Right ventricle myocardium inferior (tissue), 1 donor: ENCODE data around the gene FBLL1. TPM values are rescaled to one million over a fixed set of nuclear protein-coding genes. Genes with fewer than 3 reads are reported as not detected.
"Not testable (repeated sequence)": the region's sequence is repeated elsewhere in the genome, so short reads cannot be mapped to it uniquely, and the experiment has no call there.

Experiments used
- ATAC-seq: fragments of 200-7000 bp; cut with Tn5 transposase; one replicate; pipeline ENCODE4 v1.9.1; 2020; ENCODE audit warnings: mild to moderate bottlenecking, moderate library complexity
- DNase-seq: peaks from one replicate; pipeline ENCODE4 v3.0.0; 2021; ENCODE audit errors: missing footprints
- intact Hi-C: fragments of 100-400 bp; cut with DNase I; formaldehyde crosslinking; loops from one replicate; pipeline ENCODE4 v1.11.0; 2022
- long read RNA-seq: library from polyadenylated mRNA; unstranded; transcript quantifications from one replicate; pipeline ENCODE4 v2.0.0, GENCODE V29; 2021
- total RNA-seq: library from RNA; stranded (reverse); fragmentation: NEBNext Ultra II Directional; extraction: Animal tissue kit (Norgen Biotek cat#: 25700); gene quantifications from one replicate; pipeline ENCODE4 v1.2.1, GENCODE V29; 2021
- donor health status: DM: no; HTN: yes; CAD: no; lungs with severe emphysema.

Gene FBLL1
- not detected for total RNA-seq
- long read RNA-seq = 0 reads

- intact Hi-C loops = no loop called here
- ATAC-seq (no peak), DNase-seq (no peak)
Measured at GRCh38 chr5:168528521-168529373, at the start of gene FBLL1. Gene FBLL1 (plus strand): TSS chr5:168529305. CDS start chr5:168529505, 200 bp downstream.

- DNase-seq (no peak), ATAC-seq (no peak)
- intact Hi-C loops = no loop called here
Measured at GRCh38 chr5:168480601-168481000, 48.5 kb upstream of the FBLL1 start.

GRCh38 chr5:168481330-168481788, 47.7 kb upstream of the FBLL1 start:
- DNase-seq = no peak
- intact Hi-C loops = no loop called here
- ATAC-seq = no peak

- DNase-seq = no peak
- intact Hi-C loops = no loop called here
- ATAC-seq = no peak
Measured at GRCh38 chr5:168482361-168482760, 46.7 kb upstream of the FBLL1 start.

- intact Hi-C loops = loop anchor here (2.0 to 5.0 kb wide), 2 partner anchors 91 to 218 kb away; partner anchors contain the start of gene PANK3
- DNase-seq = peak; percentile 94
- ATAC-seq = peak; percentile 98
Measured at GRCh38 chr5:168486136-168486879, 42.8 kb upstream of the FBLL1 start, which contains the start of gene RARS1. Gene RARS1 (plus strand): TSS chr5:168486471. CDS start chr5:168486499, 28 bp downstream.

GRCh38 chr5:168489059-168489458, 40.0 kb upstream of the FBLL1 start:
- intact Hi-C loops = loop anchor here (5.0 kb wide), 1 partner anchor 88 kb away; the partner anchor contains the start of gene PANK3
- DNase-seq (no peak), ATAC-seq (no peak)

- no peak for DNase-seq
- intact Hi-C loops = no loop called here
- ATAC-seq = no peak
Measured at GRCh38 chr5:168494057-168494555, 35.0 kb upstream of the FBLL1 start.

- DNase-seq = no peak
- no peak for ATAC-seq
- intact Hi-C loops = no loop called here
Measured at GRCh38 chr5:168502563-168503237, 26.4 kb upstream of the FBLL1 start.

- ATAC-seq (no peak), DNase-seq (no peak)
- intact Hi-C loops = no loop called here
Measured at GRCh38 chr5:168513861-168514428, 15.2 kb upstream of the FBLL1 start.

GRCh38 chr5:168525856-168526255, 3.2 kb upstream of the FBLL1 start:
- no peak for ATAC-seq
- DNase-seq = no peak
- intact Hi-C loops = no loop called here

GRCh38 chr5:168527756-168528295, 1.3 kb upstream of the FBLL1 start:
- ATAC-seq (no peak), DNase-seq (no peak)
- intact Hi-C loops = no loop called here

GRCh38 chr5:168529374-168530234, 499 bp downstream of the FBLL1 start:
- DNase-seq (no peak), ATAC-seq (no peak)
- intact Hi-C loops = no loop called here

- intact Hi-C loops = no loop called here
- DNase-seq (no peak), ATAC-seq (no peak)
Measured at GRCh38 chr5:168530621-168531150, 1.6 kb downstream of the FBLL1 start.

- DNase-seq (no peak), ATAC-seq (no peak)
- intact Hi-C loops = no loop called here
Measured at GRCh38 chr5:168531191-168531590, 2.1 kb downstream of the FBLL1 start.

GRCh38 chr5:168531987-168532864, 3.1 kb downstream of the FBLL1 start:
- ATAC-seq = no peak
- no peak for DNase-seq
- intact Hi-C loops = no loop called here

GRCh38 chr5:168534351-168534750, 5.2 kb downstream of the FBLL1 start:
- DNase-seq, ATAC-seq, intact Hi-C loops: not testable (repeated sequence)
